Kidney (tissue), 14 donors: ENCODE data around the gene NDST1. TPM values are rescaled to one million over a fixed set of nuclear protein-coding genes. Genes with fewer than 3 reads are reported as not detected.

ENCODE experiments used
- DNase-seq, 5 donors: peaks; one replicate each; pipeline ENCODE4 v3.0.0-alpha.2; 2013 to 2020
- FAIRE-seq: peaks from 2 replicates; lab custom pipeline; 2012; peaks lifted over from hg19 to GRCh38; lab: Jason Lieb, UNC
- H3K27ac ChIP-seq, 2 donors: one replicate each; pipeline ENCODE4 v1.7.0; 2013; ENCODE audit warnings: low read depth in 2 of 2, low read length in 2 of 2, inconsistent platforms in 1 of 2
- H3K27me3 ChIP-seq: one replicate; pipeline ENCODE4 v1.7.1; 2013; ENCODE audit warnings: low read length, inconsistent platforms; ENCODE audit not compliant: control insufficient read depth, insufficient read depth
- H3K36me3 ChIP-seq, 3 donors: one replicate each; pipeline versions ENCODE4 v1.7.0 to v1.7.1; 2013; ENCODE audit warnings: low read length in 3 of 3, control low read depth in 1 of 3, inconsistent platforms in 1 of 3; ENCODE audit not compliant: insufficient read depth in 3 of 3, control insufficient read depth in 2 of 3
- H3K4me1 ChIP-seq, 3 donors: one replicate each; pipeline versions ENCODE4 v1.7.0 to v1.7.1; 2013; ENCODE audit warnings: low read length in 3 of 3, inconsistent platforms in 1 of 3, low read depth in 1 of 3; ENCODE audit not compliant: control insufficient read depth in 2 of 3, insufficient read depth in 2 of 3
- H3K4me3 ChIP-seq, 3 donors: one replicate each; pipeline versions ENCODE4 v1.7.0 to v1.8.1; 2013; ENCODE audit warnings: low read length in 3 of 3, control low read depth in 1 of 3, inconsistent platforms in 1 of 3
- H3K9ac ChIP-seq, 3 donors: one replicate each; pipeline versions ENCODE4 v1.7.0 to v1.7.1; 2013; ENCODE audit warnings: low read length in 3 of 3, control low read depth in 1 of 3, inconsistent platforms in 1 of 3
- H3K9me3 ChIP-seq, 3 donors: one replicate each; pipeline versions ENCODE4 v1.7.0 to v1.7.1; 2013; ENCODE audit warnings: low read length in 3 of 3, control low read depth in 1 of 3, inconsistent platforms in 1 of 3; ENCODE audit not compliant: control insufficient read depth in 2 of 3, insufficient read depth in 1 of 3
- CTCF ChIP-seq: IDR thresholded peaks from 3 replicates; pipeline ENCODE4 v1.5.1; 2012; ENCODE audit warnings: mild to moderate bottlenecking, moderate library complexity, borderline replicate concordance; ENCODE audit not compliant: insufficient read depth; ENCODE audit errors: extremely low read depth
- intact Hi-C: fragments of 100-400 bp; cut with DNase I; formaldehyde crosslinking; loops from one replicate; pipeline ENCODE4 v1.11.1; 2022
- polyA plus RNA-seq: library from polyadenylated mRNA; stranded (reverse); fragments of 350-450 nt; fragmentation: Illumina TruSeq; extraction: RNeasy Lipid Tissue Mini Kit (QIAGEN cat#74804); gene quantifications from one replicate; pipeline ENCODE4 v1.2.3, GENCODE V29; 2014; ENCODE audit warnings: low read depth, low replicate concordance; ENCODE audit not compliant: insufficient read depth
- total RNA-seq: library from RNA; stranded (reverse); fragmentation: NEBNext Ultra II Directional; extraction: Animal tissue kit (Norgen Biotek cat#: 25700); gene quantifications from one replicate; pipeline ENCODE4 v1.2.1, GENCODE V29; 2021
- donor health status: control.
- donor health status: control.
- donor health status: control.
- donor health status: control.
- donor health status: control.
- donor health status: DM: yes; HTN: yes; CAD: no.
- donor health status: Normal renal cell carcinoma (clear cell type).

Gene NDST1
- total and polyA plus RNA-seq, 2 donors from 2014 or later: 11.7 to 60.7 TPM

GRCh38 chr5:150562832-150563231 lies 54.9 kb downstream of the NDST1 start:
- FAIRE-seq: no peak

GRCh38 chr5:150565868-150566267 lies 57.9 kb downstream of the NDST1 start:
- H3K27ac ChIP-seq: no peak overlapping the region
- H3K9me3 ChIP-seq: no peaks in the 10 kb centered on the region
- DNase-seq: no peak
- TF ChIP-seq CTCF: no peak
- H3K9ac ChIP-seq: no peak overlapping the region
- no peak overlapping the region for H3K4me3 ChIP-seq
- H3K36me3 ChIP-seq: no peaks in the 10 kb centered on the region
- no peaks in the 10 kb centered on the region for H3K27me3 ChIP-seq
- no peak for FAIRE-seq
- H3K4me1 ChIP-seq: peaks cover 0 to 6% (median 0%) of the 10 kb centered on the region in 3 donors
- intact Hi-C loops: no loop called here

More at GRCh38 chr5:150562832-150563231, 54.9 kb downstream of the NDST1 start:
- Histone ChIP-seq H3K4me3 (no peak overlapping the region), H3K9me3 (no peaks in the 10 kb centered on the region), H3K27me3 (no peaks in the 10 kb centered on the region), H3K36me3 (no peaks in the 10 kb centered on the region), H3K27ac (no peak overlapping the region), H3K4me1 (peaks cover 0 to 6% (median 2%) of the 10 kb centered on the region in 3 donors), H3K9ac (no peak overlapping the region)
- TF ChIP-seq CTCF: peak; percentile 47
- peak in 2 of 5 donors; percentile 29 to 60 for DNase-seq
- intact Hi-C loops: loop anchor here (5.0 kb wide), 1 partner anchor 94 kb away; no protein-coding TSS in a partner anchor

- Histone ChIP-seq H3K4me1 (no peaks in the 10 kb centered on the region), H3K4me3 (no peak overlapping the region), H3K9ac (no peak overlapping the region), H3K27ac (no peak overlapping the region), H3K27me3 (no peaks in the 10 kb centered on the region), H3K36me3 (no peaks in the 10 kb centered on the region), H3K9me3 (no peaks in the 10 kb centered on the region)
- FAIRE-seq (no peak), DNase-seq (no peak)
- intact Hi-C loops: no loop called here
- TF ChIP-seq CTCF: no peak
These were observed 59.2 kb downstream of the NDST1 start for GRCh38 chr5:150567031-150567717.

GRCh38 chr5:150568663-150569062 lies 60.7 kb downstream of the NDST1 start:
- FAIRE-seq (no peak), DNase-seq (no peak)
- intact Hi-C loops: no loop called here
- no peaks in the 10 kb centered on the region for H3K9me3 ChIP-seq
- TF ChIP-seq CTCF: no peak
- H3K4me3 ChIP-seq: no peak overlapping the region
- H3K9ac ChIP-seq: no peak overlapping the region
- no peaks in the 10 kb centered on the region for H3K36me3 ChIP-seq
- no peaks in the 10 kb centered on the region for H3K4me1 ChIP-seq
- H3K27me3 ChIP-seq: no peaks in the 10 kb centered on the region
- H3K27ac ChIP-seq: no peak overlapping the region
